PC-9 (cell line): Measurements from ENCODE around the gene APOE. TPM values are rescaled to one million over a fixed set of nuclear protein-coding genes. Genes with fewer than 3 reads are reported as not detected.
"Not testable (repeated sequence)": the region's sequence is repeated elsewhere in the genome, so short reads cannot be mapped to it uniquely, and the experiment has no call there.

Experiments used
- BruUV-seq: library from RNA; stranded (reverse); fragments of 400-500 nt; replicated peaks from 2 replicates; lab custom pipeline; 2021; lab: Mats Ljungman, UMichigan
- CTCF ChIA-PET: fragments of 300-600 bp; sonication (Branson Sonifier 250); formaldehyde crosslinking; loops from one replicate; lab custom pipeline; 2022; ENCODE audit warnings: antibody characterized with exemption; lab: Charles Lee
- POLR2A ChIA-PET: fragments of 300-600 bp; sonication (Branson Sonifier 250); formaldehyde crosslinking; loops from one replicate; lab custom pipeline; 2022; ENCODE audit warnings: antibody characterized with exemption; ENCODE audit not compliant: unreplicated experiment; lab: Charles Lee
- DNase-seq, 2 experiments: peaks; one replicate each; pipeline versions ENCODE4 v3.0.0 to v3.0.0-alpha.2; 2015 to 2022; ENCODE audit warnings: mixed read lengths in 1 of 2
- H2AFZ ChIP-seq: fragments of 200-600 bp; sonication (generic); 2 replicates; pipeline ENCODE4 v1.8.1; 2017; ENCODE audit warnings: antibody characterized with exemption
- H3F3A ChIP-seq: fragments of 200-600 bp; sonication (generic); 2 replicates; pipeline ENCODE4 v1.8.1; 2017; ENCODE audit warnings: antibody characterized with exemption, mild to moderate bottlenecking, low read depth; ENCODE audit not compliant: insufficient read depth
- H3K27ac ChIP-seq: fragments of 200-600 bp; sonication (generic); 2 replicates; pipeline ENCODE4 v1.6.1; 2016; ENCODE audit warnings: mixed run types
- H3K27me3 ChIP-seq: fragments of 200-600 bp; sonication (generic); 2 replicates; pipeline ENCODE4 v1.6.1; 2016; ENCODE audit warnings: low read depth, mixed run types; ENCODE audit not compliant: insufficient read depth
- H3K36me3 ChIP-seq: fragments of 200-600 bp; sonication (generic); 2 replicates; pipeline ENCODE4 v1.6.1; 2016; ENCODE audit warnings: low read depth, mixed run types
- H3K4me1 ChIP-seq: fragments of 200-600 bp; sonication (generic); replicated peaks from 2 replicates; pipeline ENCODE4 v1.6.1; 2016; ENCODE audit warnings: mixed run types; ENCODE audit not compliant: insufficient read depth
- H3K4me2 ChIP-seq: fragments of 200-600 bp; sonication (generic); 2 replicates; pipeline ENCODE4 v1.6.1; 2017; ENCODE audit warnings: mixed run types
- H3K4me3 ChIP-seq: fragments of 200-600 bp; sonication (generic); 2 replicates; pipeline ENCODE4 v1.6.1; 2016; ENCODE audit warnings: mixed run types
- H3K79me2 ChIP-seq: fragments of 200-600 bp; sonication (generic); 2 replicates; pipeline ENCODE4 v1.6.1; 2017; ENCODE audit warnings: low read depth, mixed run types
- H3K9me2 ChIP-seq: fragments of 200-600 bp; sonication (generic); 2 replicates; pipeline ENCODE4 v1.8.1; 2017; ENCODE audit warnings: mild to moderate bottlenecking; ENCODE audit not compliant: insufficient read depth
- H3K9me3 ChIP-seq: fragments of 200-600 bp; sonication (generic); 2 replicates; pipeline ENCODE4 v1.8.1; 2016; ENCODE audit warnings: low read depth; ENCODE audit not compliant: insufficient read depth
- H4K20me1 ChIP-seq: fragments of 200-600 bp; sonication (generic); 2 replicates; pipeline ENCODE4 v1.8.1; 2017; ENCODE audit not compliant: insufficient read depth
- CTCF ChIP-seq: fragments of 200-600 bp; sonication (generic); conservative IDR thresholded peaks from 2 replicates; pipeline ENCODE4 v1.6.1; 2017; ENCODE audit warnings: mixed run types, antibody characterized with exemption, mild to moderate bottlenecking, moderate library complexity
- EZH2 ChIP-seq: fragments of 200-600 bp; sonication (generic); IDR thresholded peaks from 2 replicates; pipeline ENCODE4 v1.8.0; 2017; ENCODE audit warnings: antibody characterized with exemption, low read depth
- intact Hi-C: fragments of 100-400 bp; cut with micrococcal nuclease; formaldehyde crosslinking; loops from one replicate; pipeline ENCODE4 v1.10.0; 2022; ENCODE audit not compliant: unreplicated experiment
- total RNA-seq: library from RNA; stranded (reverse); gene quantifications from 2 replicates; pipeline ENCODE4 v1.2.3, GENCODE V29; 2021

The APOE gene
- total RNA-seq, 1 experiment from 2014 or later = 11.5 TPM

- ChIA-PET CTCF (no interaction called here), POLR2A (no interaction called here)
- Histone ChIP-seq H3K36me3 (peaks cover 1% of the 10 kb centered on the region), H3K79me2 (peaks cover 15% of the 10 kb centered on the region), H3K27me3 (no peaks in the 10 kb centered on the region), H3K4me3 (no peak overlapping the region), H4K20me1 (peaks cover 8% of the 10 kb centered on the region), H3K27ac (no peak overlapping the region), H3K4me1 (peaks cover 17% of the 10 kb centered on the region), H2AFZ (no peak overlapping the region), H3K9me2 (no peaks in the 10 kb centered on the region), H3K9me3 (no peaks in the 10 kb centered on the region), H3K4me2 (no peak overlapping the region), H3F3A (peaks cover 19% of the 10 kb centered on the region)
- intact Hi-C loops = no loop called here
- no peak for DNase-seq
- TF ChIP-seq CTCF = no peak
- no peak for TF ChIP-seq EZH2
- BruUV-seq = no TSS peak
Observed at GRCh38 chr19:44887648-44888047, 17.9 kb upstream of the APOE start.

- H3K27me3 ChIP-seq, H3K27ac ChIP-seq, DNase-seq, H3K9me2 ChIP-seq, intact Hi-C loops, H3K9me3 ChIP-seq, H4K20me1 ChIP-seq, H3K4me3 ChIP-seq, H3K4me2 ChIP-seq, BruUV-seq, H3K36me3 ChIP-seq, POLR2A ChIA-PET, H2AFZ ChIP-seq, CTCF ChIA-PET: not testable (repeated sequence)
- H3K79me2 ChIP-seq = peaks cover 22% of the 10 kb centered on the region
- H3K4me1 ChIP-seq = peaks cover 22% of the 10 kb centered on the region
- H3F3A ChIP-seq = peaks cover 26% of the 10 kb centered on the region
Observed at GRCh38 chr19:44888335-44888734, 17.3 kb upstream of the APOE start.

GRCh38 chr19:44889830-44890365 lies 15.7 kb upstream of the APOE start:
- Histone ChIP-seq H3K27ac (peak overlapping the region; percentile 75), H4K20me1 (peaks cover 9% of the 10 kb centered on the region), H3K4me3 (peak overlapping the region; percentile 61), H3F3A (peaks cover 32% of the 10 kb centered on the region), H3K9me2 (no peaks in the 10 kb centered on the region), H2AFZ (peak overlapping the region; percentile 84), H3K4me2 (peak overlapping the region; percentile 95), H3K9me3 (no peaks in the 10 kb centered on the region), H3K36me3 (peaks cover 23% of the 10 kb centered on the region), H3K27me3 (no peaks in the 10 kb centered on the region), H3K4me1 (peaks cover 22% of the 10 kb centered on the region), H3K79me2 (peaks cover 38% of the 10 kb centered on the region)
- CTCF ChIA-PET = interaction anchor here (0.6 kb wide), 1 partner anchor 186 kb away, joined by 5 read pairs; no protein-coding TSS in a partner anchor
- intact Hi-C loops = loop anchor here (1.0 to 2.0 kb wide), 5 partner anchors 43 to 319 kb away; partner anchors contain the start of gene BCAM
- TF ChIP-seq CTCF (no peak), EZH2 (no peak)
- POLR2A ChIA-PET = interaction anchor here (0.5 to 1.3 kb wide), 14 partner anchors 31 to 828 kb away, joined by 3 to 11 read pairs (median 4); partner anchors contain the start of genes NECTIN2 and PVR
- DNase-seq = no peak
- BruUV-seq = TSS peak; percentile 87
